ENCODE measurements around the gene APOL6.

APOL6 gene

DNA sequence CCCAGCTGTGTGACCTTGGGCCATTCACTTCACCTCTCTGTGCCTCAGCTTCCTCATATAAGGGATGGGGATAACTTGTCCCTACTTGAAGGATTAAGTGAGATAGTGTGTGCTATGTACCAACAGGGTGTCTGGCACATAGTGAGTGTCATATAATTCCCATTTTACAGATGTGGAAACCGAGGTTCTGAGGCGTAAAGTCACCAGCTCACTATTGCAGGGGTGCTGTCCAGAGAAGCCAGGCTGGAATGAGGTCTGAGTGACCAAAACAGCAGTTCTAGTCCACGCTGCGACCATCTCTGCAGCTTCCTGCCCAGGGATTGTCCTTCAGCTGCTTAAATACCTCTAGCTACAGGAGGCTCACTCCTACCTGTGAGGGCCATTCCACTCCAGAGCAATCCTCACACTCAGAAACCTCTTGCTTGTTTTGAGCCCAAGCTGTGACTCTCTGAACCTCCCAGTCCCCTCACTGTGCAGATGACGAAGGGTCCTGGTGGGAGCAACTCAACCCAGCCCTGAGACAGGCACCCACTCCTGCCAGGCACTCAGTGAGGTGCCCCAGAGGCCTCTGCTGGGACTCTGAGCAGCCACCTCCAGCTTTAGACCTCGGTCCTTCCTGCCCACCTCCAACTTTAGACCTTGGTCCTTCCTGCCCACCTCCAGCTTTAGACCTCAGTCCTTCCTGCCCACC, 36.9 kb upstream of the APOL6 start:
- no peaks in the 10 kb centered on the region for H3K36me3 ChIP-seq (ENCODE audit: control insufficient read depth in 2 of 2, insufficient read depth in 1 of 2, low read length in 2 of 2)

DNA sequence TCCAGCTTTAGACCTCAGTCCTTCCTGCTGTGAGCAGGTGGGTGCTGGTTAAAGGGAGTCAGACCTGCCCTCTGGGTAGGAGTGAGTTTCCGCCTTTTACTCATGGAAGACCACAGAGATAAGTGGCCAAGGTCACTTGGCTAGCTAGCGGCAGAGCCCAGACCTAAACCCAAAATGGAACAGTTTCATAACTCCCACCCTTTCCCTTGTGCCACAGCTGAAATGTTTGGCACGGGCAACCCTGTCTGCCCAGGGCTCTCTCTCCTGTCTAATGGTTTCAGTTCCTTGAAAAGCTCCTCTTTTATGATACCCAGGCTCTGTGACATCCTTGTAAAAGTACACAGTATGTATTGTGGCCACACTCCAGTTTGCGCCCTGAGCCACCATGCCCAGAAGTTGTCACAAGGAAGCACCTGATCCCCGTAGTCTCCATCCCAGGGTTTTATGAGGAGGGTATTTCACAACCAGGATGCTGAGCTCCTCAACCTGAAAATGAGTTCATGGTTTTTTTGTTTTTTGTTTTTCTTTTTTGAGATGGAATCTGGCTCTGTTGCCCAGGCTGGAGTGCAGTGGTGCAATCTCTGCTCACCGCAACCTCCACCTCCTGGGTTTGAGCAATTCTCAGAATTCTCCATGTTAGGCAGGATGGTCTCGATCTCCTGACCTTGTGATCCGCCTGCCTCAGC, 36.2 kb upstream of the APOL6 start:
- CTCF ChIA-PET = interaction anchor here (0.8 to 2.0 kb wide), 2 partner anchors 12 to 15 kb away, joined by 3 to 5 read pairs; no protein-coding TSS in a partner anchor

More for the DNA sequence above, 36.9 kb upstream of the APOL6 start:
- no peaks in the 10 kb centered on the region for H3K4me1 ChIP-seq (ENCODE audit: control insufficient read depth, insufficient read depth, low read length)
- no peak overlapping the region for H3K4me3 ChIP-seq (ENCODE audit: low read depth, low read length)
- no peaks in the 10 kb centered on the region for H3K9me3 ChIP-seq (ENCODE audit: control insufficient read depth, insufficient read depth, low read depth, low read length)
- ChIA-PET CTCF (interaction anchor here (0.8 kb wide), 1 partner anchor 16 kb away, joined by 3 read pairs; no protein-coding TSS in a partner anchor), POLR2A (interaction anchor here (0.5 to 1.2 kb wide), 2 partner anchors 10 to 919 kb away, joined by 3 to 7 read pairs; no protein-coding TSS in a partner anchor)
- 0 out of 2 replicates have a peak, but pooled peaks have one; percentile 43 for TF ChIP-seq ZNF768 (tag by site-specific recombination; IDR thresholded peaks at IDR 0.05)
- TF ChIP-seq ZNF391 (tag by site-specific recombination; IDR thresholded peaks at IDR 0.05; ENCODE audit: borderline replicate concordance, low read depth) = no peak
- TF ChIP-seq ZNF664 (tag by site-specific recombination; IDR thresholded peaks at IDR 0.05) = 0 out of 2 replicates have a peak, but pooled peaks have one; percentile 34
- peak; percentile 78 for TF ChIP-seq ZIC2 (tag by site-specific recombination; IDR thresholded peaks at IDR 0.05)
- TF ChIP-seq ZNF133 (tag by site-specific recombination; IDR thresholded peaks at IDR 0.05) = no peak
- H3K27ac ChIP-seq (ENCODE audit: extremely low read depth, low read depth, low read length) = no peak overlapping the region

More for the DNA sequence above, 36.2 kb upstream of the APOL6 start:
- POLR2A ChIA-PET = interaction anchor here (0.5 to 1.2 kb wide), 2 partner anchors 9 to 918 kb away, joined by 3 to 7 read pairs; no protein-coding TSS in a partner anchor
- Histone ChIP-seq H3K36me3 (ENCODE audit: control insufficient read depth in 2 of 2, insufficient read depth in 1 of 2, low read length in 2 of 2) (no peaks in the 10 kb centered on the region), H3K4me1 (ENCODE audit: control insufficient read depth, insufficient read depth, low read length) (no peaks in the 10 kb centered on the region), H3K27ac (ENCODE audit: extremely low read depth, low read depth, low read length) (no peak overlapping the region), H3K4me3 (ENCODE audit: low read depth, low read length) (no peak overlapping the region), H3K9me3 (ENCODE audit: control insufficient read depth, insufficient read depth, low read depth, low read length) (no peaks in the 10 kb centered on the region)
- TF ChIP-seq, protein P1, sequence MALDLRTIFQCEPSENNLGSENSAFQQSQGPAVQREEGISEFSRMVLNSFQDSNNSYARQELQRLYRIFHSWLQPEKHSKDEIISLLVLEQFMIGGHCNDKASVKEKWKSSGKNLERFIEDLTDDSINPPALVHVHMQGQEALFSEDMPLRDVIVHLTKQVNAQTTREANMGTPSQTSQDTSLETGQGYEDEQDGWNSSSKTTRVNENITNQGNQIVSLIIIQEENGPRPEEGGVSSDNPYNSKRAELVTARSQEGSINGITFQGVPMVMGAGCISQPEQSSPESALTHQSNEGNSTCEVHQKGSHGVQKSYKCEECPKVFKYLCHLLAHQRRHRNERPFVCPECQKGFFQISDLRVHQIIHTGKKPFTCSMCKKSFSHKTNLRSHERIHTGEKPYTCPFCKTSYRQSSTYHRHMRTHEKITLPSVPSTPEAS (tag by site-specific recombination; IDR thresholded peaks at IDR 0.05) = no peak
- TF ChIP-seq, protein P2, sequence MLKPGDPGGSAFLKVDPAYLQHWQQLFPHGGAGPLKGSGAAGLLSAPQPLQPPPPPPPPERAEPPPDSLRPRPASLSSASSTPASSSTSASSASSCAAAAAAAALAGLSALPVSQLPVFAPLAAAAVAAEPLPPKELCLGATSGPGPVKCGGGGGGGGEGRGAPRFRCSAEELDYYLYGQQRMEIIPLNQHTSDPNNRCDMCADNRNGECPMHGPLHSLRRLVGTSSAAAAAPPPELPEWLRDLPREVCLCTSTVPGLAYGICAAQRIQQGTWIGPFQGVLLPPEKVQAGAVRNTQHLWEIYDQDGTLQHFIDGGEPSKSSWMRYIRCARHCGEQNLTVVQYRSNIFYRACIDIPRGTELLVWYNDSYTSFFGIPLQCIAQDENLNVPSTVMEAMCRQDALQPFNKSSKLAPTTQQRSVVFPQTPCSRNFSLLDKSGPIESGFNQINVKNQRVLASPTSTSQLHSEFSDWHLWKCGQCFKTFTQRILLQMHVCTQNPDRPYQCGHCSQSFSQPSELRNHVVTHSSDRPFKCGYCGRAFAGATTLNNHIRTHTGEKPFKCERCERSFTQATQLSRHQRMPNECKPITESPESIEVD (tag by site-specific recombination; IDR thresholded peaks at IDR 0.05) = no peak
- TF ChIP-seq ZNF138 (tag by site-specific recombination; IDR thresholded peaks at IDR 0.05; ENCODE audit: borderline replicate concordance) (no peak), ZNF37A (tag by site-specific recombination; IDR thresholded peaks at IDR 0.05) (no peak), ZNF366 (tag by site-specific recombination; conservative IDR thresholded peaks at IDR 0.05) (no peak), BCL11A (tag by site-specific recombination; IDR thresholded peaks at IDR 0.05; ENCODE audit: low read depth) (no peak), ZNF837 (tag by site-specific recombination; IDR thresholded peaks at IDR 0.05) (no peak), ZBTB20 (tag by site-specific recombination; IDR thresholded peaks at IDR 0.05) (no peak), SETDB1 (IDR thresholded peaks at IDR 0.05; ENCODE audit: insufficient read length, low read length) (no peak), ZFHX2 (tag by site-specific recombination; conservative IDR thresholded peaks at IDR 0.05) (peak; percentile 79; the same call in 1 of the 2 replicates), ZNF112 (tag by site-specific recombination; IDR thresholded peaks at IDR 0.05) (no peak), ZNF843 (tag by site-specific recombination; IDR thresholded peaks at IDR 0.05) (no peak), EGR2 (tag by site-specific recombination; IDR thresholded peaks at IDR 0.05; ENCODE audit: low read depth) (peak; percentile 96; the same call in 1 of the 2 replicates)
- TF ChIP-seq, protein P3, sequence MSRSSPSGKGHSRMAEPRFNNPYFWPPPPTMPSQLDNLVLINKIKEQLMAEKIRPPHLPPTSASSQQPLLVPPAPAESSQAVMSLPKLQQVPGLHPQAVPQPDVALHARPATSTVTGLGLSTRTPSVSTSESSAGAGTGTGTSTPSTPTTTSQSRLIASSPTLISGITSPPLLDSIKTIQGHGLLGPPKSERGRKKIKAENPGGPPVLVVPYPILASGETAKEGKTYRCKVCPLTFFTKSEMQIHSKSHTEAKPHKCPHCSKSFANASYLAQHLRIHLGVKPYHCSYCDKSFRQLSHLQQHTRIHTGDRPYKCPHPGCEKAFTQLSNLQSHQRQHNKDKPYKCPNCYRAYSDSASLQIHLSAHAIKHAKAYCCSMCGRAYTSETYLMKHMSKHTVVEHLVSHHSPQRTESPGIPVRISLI (tag by site-specific recombination; IDR thresholded peaks at IDR 0.05) = no peak
- TF ChIP-seq, protein P4, sequence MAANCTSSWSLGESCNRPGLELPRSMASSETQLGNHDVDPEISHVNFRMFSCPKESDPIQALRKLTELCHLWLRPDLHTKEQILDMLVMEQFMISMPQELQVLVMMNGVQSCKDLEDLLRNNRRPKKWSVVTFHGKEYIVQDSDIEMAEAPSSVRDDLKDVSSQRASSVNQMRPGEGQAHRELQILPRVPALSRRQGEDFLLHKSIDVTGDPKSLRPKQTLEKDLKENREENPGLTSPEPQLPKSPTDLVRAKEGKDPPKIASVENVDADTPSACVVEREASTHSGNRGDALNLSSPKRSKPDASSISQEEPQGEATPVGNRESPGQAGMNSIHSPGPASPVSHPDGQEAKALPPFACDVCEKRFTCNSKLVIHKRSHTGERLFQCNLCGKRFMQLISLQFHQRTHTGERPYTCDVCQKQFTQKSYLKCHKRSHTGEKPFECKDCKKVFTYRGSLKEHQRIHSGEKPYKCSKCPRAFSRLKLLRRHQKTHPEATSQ (tag by site-specific recombination; IDR thresholded peaks at IDR 0.05) = no peak
